Endothelial cell of umbilical vein (primary cell): ENCODE results near the gene SUFU. TPM values are rescaled to one million over a fixed set of nuclear protein-coding genes. Genes with fewer than 3 reads are reported as not detected.

Experiments
- BruUV-seq: library from RNA; stranded (reverse); fragments of 400-500 nt; replicated peaks from 2 replicates; lab custom pipeline; 2021; lab: Mats Ljungman, UMichigan
- CTCF ChIA-PET: fragments of 300-600, 350-600 bp; sonication (Branson Sonifier 250); formaldehyde crosslinking; loops from one replicate; lab custom pipeline; 2021; ENCODE audit warnings: antibody characterized with exemption, inconsistent platforms; lab: Charles Lee
- POLR2A ChIA-PET: fragments of 300-600, 350-600 bp; sonication (Branson Sonifier 250); formaldehyde crosslinking; loops from one replicate; lab custom pipeline; 2021; ENCODE audit warnings: antibody characterized with exemption, inconsistent platforms; lab: Charles Lee
- DNase-seq: peaks from one replicate; pipeline ENCODE4 v3.0.0-alpha.2; 2011; ENCODE audit warnings: low read depth, low spot score
- FAIRE-seq: peaks from 2 replicates; lab custom pipeline; 2011; peaks lifted over from hg19 to GRCh38; lab: Jason Lieb, UNC
- H2AFZ ChIP-seq: 2 replicates; pipeline ENCODE4 v1.6.0; 2012; ENCODE audit warnings: low read depth, low read length, control low read depth, inconsistent platforms
- H3K27ac ChIP-seq: 2 replicates; pipeline ENCODE4 v1.5.1; 2011; ENCODE audit warnings: low read depth, mild to moderate bottlenecking, control low read depth, low read length, moderate library complexity; ENCODE audit not compliant: insufficient read depth
- H3K27me3 ChIP-seq, 2 experiments: 2 replicates each; pipeline versions ENCODE4 v1.6.0 to v1.6.1; 2011; ENCODE audit warnings: low read length in 2 of 2, mixed read lengths in 1 of 2; ENCODE audit not compliant: control insufficient read depth in 2 of 2, insufficient read depth in 2 of 2
- H3K36me3 ChIP-seq, 2 experiments: 2 replicates in 1 of 2; 3 replicates in 1 of 2; pipeline ENCODE4 v1.5.1; 2011; ENCODE audit warnings: low read length in 2 of 2, mild to moderate bottlenecking in 1 of 2, moderate library complexity in 1 of 2; ENCODE audit not compliant: control insufficient read depth in 2 of 2, insufficient read depth in 2 of 2; ENCODE audit errors: extremely low read depth in 1 of 2
- H3K4me1 ChIP-seq: 3 replicates; pipeline ENCODE4 v1.5.1; 2011; ENCODE audit warnings: mild to moderate bottlenecking, low read length; ENCODE audit not compliant: control insufficient read depth, insufficient read depth; ENCODE audit errors: extremely low read depth
- H3K4me2 ChIP-seq: 2 replicates; pipeline ENCODE4 v1.6.1; 2011; ENCODE audit warnings: low read length, control low read depth, mixed read lengths; ENCODE audit not compliant: insufficient read depth
- H3K4me3 ChIP-seq, 3 experiments: fragments of 200-600 bp in 1 of 3; sonication (generic), shearing (Covaris generic) in 1 of 3; replicated peaks in 1 of 3; 2 replicates each; pipeline ENCODE4 v1.5.1; 2011 to 2016; ENCODE audit warnings: control low read depth in 3 of 3, low read length in 3 of 3, mild to moderate bottlenecking in 2 of 3, inconsistent platforms in 1 of 3, low read depth in 1 of 3, moderate library complexity in 1 of 3; ENCODE audit not compliant: insufficient read depth in 1 of 3
- H3K79me2 ChIP-seq: 2 replicates; pipeline ENCODE4 v1.6.0; 2012; ENCODE audit warnings: low read length, inconsistent platforms; ENCODE audit not compliant: control insufficient read depth, insufficient read depth
- H3K9ac ChIP-seq: replicated peaks from 2 replicates; pipeline ENCODE3; 2011; ENCODE audit warnings: low read length, control low read depth; ENCODE audit not compliant: insufficient read depth; ENCODE audit errors: extremely low read depth
- H3K9me1 ChIP-seq: replicated peaks from 3 replicates; pipeline ENCODE4 v1.6.0; 2011; ENCODE audit warnings: mild to moderate bottlenecking, low read length; ENCODE audit not compliant: control insufficient read depth, insufficient read depth; ENCODE audit errors: extremely low read depth
- H3K9me3 ChIP-seq: replicated peaks from 2 replicates; pipeline ENCODE4 v1.5.1; 2012; ENCODE audit warnings: low read length, inconsistent platforms; ENCODE audit not compliant: control insufficient read depth, insufficient read depth
- H4K20me1 ChIP-seq: replicated peaks from 2 replicates; pipeline ENCODE3; 2011; ENCODE audit warnings: mild to moderate bottlenecking, low read length; ENCODE audit not compliant: control insufficient read depth, insufficient read depth; ENCODE audit errors: extremely low read depth
- EZH2 ChIP-seq: IDR thresholded peaks from 2 replicates; pipeline ENCODE4 v1.6.1; 2012; ENCODE audit warnings: borderline replicate concordance, low read depth, mild to moderate bottlenecking, moderate library complexity, low read length, inconsistent platforms; ENCODE audit not compliant: severe bottlenecking
- MYC ChIP-seq: IDR thresholded peaks from one replicate; pipeline ENCODE4 v1.6.1; 2011; ENCODE audit warnings: mild to moderate bottlenecking, low read depth, low read length
- POLR2A ChIP-seq: IDR thresholded peaks from 2 replicates; pipeline ENCODE4 v1.6.1; 2012; ENCODE audit warnings: low read depth, mild to moderate bottlenecking, control low read depth, low read length
- POLR2AphosphoS5 ChIP-seq: IDR thresholded peaks from 2 replicates; pipeline ENCODE4 v1.6.1; 2012; ENCODE audit warnings: low read depth, mild to moderate bottlenecking, control low read depth, low read length, moderate library complexity; ENCODE audit not compliant: insufficient read depth
- dilution Hi-C: fragments of 300-500 bp; cut with MboI; formaldehyde crosslinking; loops from one replicate; pipeline ENCODE4 v1.15.0; 2019; ENCODE audit warnings: low sequenced_read_pairs; ENCODE audit not compliant: extremely low pct_ligation_motif_present
- intact Hi-C: fragments of 100-400 bp; cut with micrococcal nuclease; formaldehyde crosslinking; loops from one replicate; pipeline ENCODE4 v1.10.0; 2022
- polyA plus RNA-seq, 4 experiments: library from polyadenylated mRNA; depleted of rRNA in 3 of 4; stranded (reverse) in 3 of 4; unstranded in 1 of 4; fragments of >200 nt; gene quantifications; 2 replicates each; pipeline versions ENCODE4 v1.2.1 to v1.2.3, GENCODE V29; 2011 to 2012; ENCODE audit warnings: missing spikeins in 1 of 4
- total RNA-seq: library from RNA; stranded (reverse); gene quantifications from 2 replicates; pipeline ENCODE4 v1.2.3, GENCODE V29; 2021
- TF ChIP-seq, protein P1 (sequence below): IDR thresholded peaks from 2 replicates; pipeline ENCODE4 v1.6.1; 2011; ENCODE audit not compliant: insufficient read depth, insufficient read length
- TF ChIP-seq, protein P2 (sequence below), 2 donors: IDR thresholded peaks; 1 replicate in 1 of 2; 2 replicates in 1 of 2; pipeline ENCODE4 v1.5.1; 2011; ENCODE audit warnings: low read length in 2 of 2, mild to moderate bottlenecking in 2 of 2, moderate library complexity in 2 of 2, control low read depth in 1 of 2, inconsistent platforms in 1 of 2, low read depth in 1 of 2; ENCODE audit not compliant: insufficient read depth in 1 of 2; ENCODE audit errors: extremely low read depth in 1 of 2

Gene SUFU
- total and polyA plus RNA-seq, 2 donors (not counting 3 experiments of a cell fraction or from before 2014, with no cell fraction given), result 10.1 to 16.3 TPM

DNA sequence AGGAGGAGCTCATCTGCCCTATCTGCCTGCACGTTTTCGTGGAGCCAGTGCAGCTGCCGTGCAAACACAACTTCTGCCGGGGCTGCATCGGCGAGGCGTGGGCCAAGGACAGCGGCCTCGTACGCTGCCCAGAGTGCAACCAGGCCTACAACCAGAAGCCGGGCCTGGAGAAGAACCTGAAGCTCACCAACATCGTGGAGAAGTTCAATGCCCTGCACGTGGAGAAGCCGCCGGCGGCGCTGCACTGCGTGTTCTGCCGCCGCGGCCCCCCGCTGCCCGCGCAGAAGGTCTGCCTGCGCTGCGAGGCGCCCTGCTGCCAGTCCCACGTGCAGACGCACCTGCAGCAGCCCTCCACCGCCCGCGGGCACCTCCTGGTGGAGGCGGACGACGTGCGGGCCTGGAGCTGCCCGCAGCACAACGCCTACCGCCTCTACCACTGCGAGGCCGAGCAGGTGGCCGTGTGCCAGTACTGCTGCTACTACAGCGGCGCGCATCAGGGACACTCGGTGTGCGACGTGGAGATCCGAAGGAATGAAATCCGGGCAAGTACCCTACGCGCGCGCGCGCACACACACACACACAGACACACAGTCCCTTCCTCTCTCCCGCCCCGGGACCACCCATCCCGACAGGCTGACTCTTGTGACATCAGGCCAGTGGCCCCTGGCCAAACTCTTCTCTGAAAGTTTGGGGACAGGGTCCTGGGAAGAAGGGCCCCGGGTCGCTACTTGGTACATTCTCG is 141.0 kb downstream of the SUFU start:
- H2AFZ ChIP-seq, result no peak overlapping the region
- H3K36me3 ChIP-seq, result peaks cover 0 to 3% of the 10 kb centered on the region in 2 experiments
- H3K27me3 ChIP-seq, result no peaks in the 10 kb centered on the region
- CTCF ChIA-PET, result interaction anchor here (0.6 to 6.9 kb wide), 22 partner anchors 9 to 241 kb away, joined by 3 to 110 read pairs (median 4); partner anchors contain the start of genes ACTR1A and SUFU
- H3K27ac ChIP-seq, result peak overlapping the region; percentile 79
- no TSS peak for BruUV-seq
- peak overlapping the region; percentile 61 for H3K4me2 ChIP-seq
- H3K9me3 ChIP-seq, result no peaks in the 10 kb centered on the region
- TF ChIP-seq, protein P1, sequence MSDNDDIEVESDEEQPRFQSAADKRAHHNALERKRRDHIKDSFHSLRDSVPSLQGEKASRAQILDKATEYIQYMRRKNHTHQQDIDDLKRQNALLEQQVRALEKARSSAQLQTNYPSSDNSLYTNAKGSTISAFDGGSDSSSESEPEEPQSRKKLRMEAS, result peak; percentile 75
- TF ChIP-seq MYC (peak; percentile 62), EZH2 (no peak), POLR2A (no peak), POLR2AphosphoS5 (peak; percentile 42)
- TF ChIP-seq, protein P2, sequence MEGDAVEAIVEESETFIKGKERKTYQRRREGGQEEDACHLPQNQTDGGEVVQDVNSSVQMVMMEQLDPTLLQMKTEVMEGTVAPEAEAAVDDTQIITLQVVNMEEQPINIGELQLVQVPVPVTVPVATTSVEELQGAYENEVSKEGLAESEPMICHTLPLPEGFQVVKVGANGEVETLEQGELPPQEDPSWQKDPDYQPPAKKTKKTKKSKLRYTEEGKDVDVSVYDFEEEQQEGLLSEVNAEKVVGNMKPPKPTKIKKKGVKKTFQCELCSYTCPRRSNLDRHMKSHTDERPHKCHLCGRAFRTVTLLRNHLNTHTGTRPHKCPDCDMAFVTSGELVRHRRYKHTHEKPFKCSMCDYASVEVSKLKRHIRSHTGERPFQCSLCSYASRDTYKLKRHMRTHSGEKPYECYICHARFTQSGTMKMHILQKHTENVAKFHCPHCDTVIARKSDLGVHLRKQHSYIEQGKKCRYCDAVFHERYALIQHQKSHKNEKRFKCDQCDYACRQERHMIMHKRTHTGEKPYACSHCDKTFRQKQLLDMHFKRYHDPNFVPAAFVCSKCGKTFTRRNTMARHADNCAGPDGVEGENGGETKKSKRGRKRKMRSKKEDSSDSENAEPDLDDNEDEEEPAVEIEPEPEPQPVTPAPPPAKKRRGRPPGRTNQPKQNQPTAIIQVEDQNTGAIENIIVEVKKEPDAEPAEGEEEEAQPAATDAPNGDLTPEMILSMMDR (IDR thresholded peaks at IDR 0.05; ENCODE audit: extremely low read depth in 1 of 2, insufficient read depth in 1 of 2, low read depth in 1 of 2, low read length in 2 of 2), result peak; percentile 67 to 83
- DNase-seq (peak; percentile 85), FAIRE-seq (peak; percentile 15)
- intact Hi-C loops, result loop anchor here (5.0 kb wide), 1 partner anchor 223 kb away; the partner anchor contains the start of gene FBXL15
- dilution Hi-C loops, result no loop called here
- peaks cover 59% of the 10 kb centered on the region for H3K79me2 ChIP-seq
- H3K4me3 ChIP-seq, result peak overlapping the region; percentile 56 to 68 (median 62)
- peaks cover 39% of the 10 kb centered on the region for H3K4me1 ChIP-seq
- H3K9me1 ChIP-seq, result no peaks in the 10 kb centered on the region
- H3K9ac ChIP-seq, result peak overlapping the region; percentile 88
- no peaks in the 10 kb centered on the region for H4K20me1 ChIP-seq
- POLR2A ChIA-PET, result interaction anchor here (0.6 to 2.6 kb wide), 5 partner anchors 17 to 142 kb away, joined by 4 to 8 read pairs (median 4); partner anchors contain the start of gene ACTR1A
